ENCODE results near the gene ZNF396. TPM values are rescaled to one million over a fixed set of nuclear protein-coding genes. Genes with fewer than 3 reads are reported as not detected.

Gene ZNF396
- total and polyA plus RNA-seq, 9 of the 15 experiments (the other 6 are each of a cell fraction or from before 2014, with no cell fraction given), result 0.73 to 2.3 (median 1.9) TPM

- TF ChIP-seq MTA3 (IDR thresholded peaks at IDR 0.05; ENCODE audit: borderline replicate concordance) (no peak), EP300 (IDR thresholded peaks at IDR 0.05; ENCODE audit: low read length) (peak; percentile 19; the same call in 1 of the 2 replicates), BRF2 (IDR thresholded peaks at IDR 0.05; ENCODE audit: borderline replicate concordance, insufficient read depth, insufficient read length) (no peak), ZNF121 (CRISPR knock-in tag; conservative IDR thresholded peaks at IDR 0.05) (peak; percentile 26; the same call in 1 of the 2 replicates), TCF3 (CRISPR knock-in tag; IDR thresholded peaks at IDR 0.05) (peak; percentile 49; the same call in 1 of the 2 replicates), ZNF830 (CRISPR knock-in tag; IDR thresholded peaks at IDR 0.05) (no peak)
- TF ChIP-seq, protein P1, sequence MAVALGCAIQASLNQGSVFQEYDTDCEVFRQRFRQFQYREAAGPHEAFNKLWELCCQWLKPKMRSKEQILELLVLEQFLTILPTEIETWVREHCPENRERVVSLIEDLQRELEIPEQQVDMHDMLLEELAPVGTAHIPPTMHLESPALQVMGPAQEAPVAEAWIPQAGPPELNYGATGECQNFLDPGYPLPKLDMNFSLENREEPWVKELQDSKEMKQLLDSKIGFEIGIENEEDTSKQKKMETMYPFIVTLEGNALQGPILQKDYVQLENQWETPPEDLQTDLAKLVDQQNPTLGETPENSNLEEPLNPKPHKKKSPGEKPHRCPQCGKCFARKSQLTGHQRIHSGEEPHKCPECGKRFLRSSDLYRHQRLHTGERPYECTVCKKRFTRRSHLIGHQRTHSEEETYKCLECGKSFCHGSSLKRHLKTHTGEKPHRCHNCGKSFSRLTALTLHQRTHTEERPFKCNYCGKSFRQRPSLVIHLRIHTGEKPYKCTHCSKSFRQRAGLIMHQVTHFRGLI (CRISPR knock-in tag; IDR thresholded peaks at IDR 0.05), result no peak
Observed at GRCh38 chr18:35406666-35407065, 29.5 kb upstream of the ZNF396 start (continued).

DNA sequence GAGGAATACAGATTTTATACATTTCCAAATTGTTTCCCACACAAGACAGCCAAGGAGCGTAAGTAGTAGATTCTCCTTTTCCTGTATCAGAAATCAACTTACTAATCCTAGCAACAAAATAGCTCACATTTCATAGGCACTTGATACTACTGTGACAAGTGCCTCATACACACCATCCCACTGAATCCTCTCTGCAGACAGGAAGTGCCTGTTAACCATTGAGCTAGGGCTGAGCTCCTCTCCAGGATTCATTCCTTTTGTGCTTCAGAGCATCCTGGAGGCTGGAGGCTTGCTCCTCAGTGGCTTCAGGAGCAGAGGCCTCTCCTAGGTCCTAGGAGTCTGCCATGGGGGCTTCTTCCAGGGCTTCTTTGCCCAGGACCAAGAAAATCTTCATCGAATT is 20.8 kb upstream of the ZNF396 start:
- intact Hi-C loops (cut with micrococcal nuclease) (no loop called here), in situ Hi-C loops (cut with MboI) (loop anchor here (10.0 kb wide), 1 partner anchor 357 kb away; no protein-coding TSS in a partner anchor)
- ChIA-PET CTCF (ENCODE audit: low intra/inter-chr PET ratio) (no interaction called here), POLR2A (interaction anchor here (0.6 to 1.6 kb wide), 2 partner anchors 11 to 73 kb away, joined by 5 read pairs; no protein-coding TSS in a partner anchor)
- no peak for FAIRE-seq
- TF ChIP-seq TAF9B (IDR thresholded peaks at IDR 0.05; ENCODE audit: partially characterized antibody) (no peak), KDM5B (IDR thresholded peaks at IDR 0.05; ENCODE audit: insufficient replicate concordance, low read depth, low read length) (no peak), HDAC6 (IDR thresholded peaks at IDR 0.05; ENCODE audit: low read depth, low read length) (no peak), E2F8 (IDR thresholded peaks at IDR 0.05; ENCODE audit: low read depth, partially characterized antibody) (no peak)
- DNase-seq (ENCODE audit: extremely low read depth in 1 of 4, low spot score in 3 of 4), result no peak
- no peaks in the 10 kb centered on the region for H4K20me1 ChIP-seq (replicated peaks; ENCODE audit: control insufficient read depth, insufficient read depth, low read length)
- H2AFZ ChIP-seq (ENCODE audit: low read depth, low read length), result no peak overlapping the region
- BruUV-seq (replicated peaks), result no TSS peak
- no peaks in the 10 kb centered on the region for H3K36me3 ChIP-seq (ENCODE audit: control insufficient read depth, insufficient read depth, low read length)
- no peaks in the 10 kb centered on the region for H3K9me3 ChIP-seq (replicated peaks; ENCODE audit: control insufficient read depth, insufficient read depth, low read depth, low read length)
- 18% methylated on average over 2 of the region's 2 CpGs for WGBS (ENCODE audit: insufficient coverage, low coverage, missing lambda C conversion rate)
- no peaks in the 10 kb centered on the region for H3K9me1 ChIP-seq (ENCODE audit: control insufficient read depth, insufficient read depth, low read length)
- H3K4me1 ChIP-seq (replicated peaks in 1 of 2; ENCODE audit: control insufficient read depth in 2 of 2, insufficient read depth in 2 of 2, low read length in 2 of 2), result no peaks in the 10 kb centered on the region
- H3K27ac ChIP-seq (ENCODE audit: extremely low read depth, low read depth, low read length), result no peak overlapping the region
- H3K27me3 ChIP-seq (ENCODE audit: control insufficient read depth in 2 of 2, insufficient read depth in 2 of 2, low read length in 2 of 2), result peaks cover 4% of the 10 kb centered on the region in 2 experiments; a peak in 3 of 5 replicates
- no peak overlapping the region for H3K4me3 ChIP-seq
- ATAC-seq, result peak; percentile 35; the same call in 1 of the 3 replicates
- no peak overlapping the region for H3K9ac ChIP-seq (ENCODE audit: insufficient read depth in 1 of 2, low read depth in 2 of 2, low read length in 2 of 2)
- no peaks in the 10 kb centered on the region for H3K79me2 ChIP-seq (ENCODE audit: control insufficient read depth, insufficient read depth, low read length)
- no peak overlapping the region for H3K4me2 ChIP-seq (ENCODE audit: insufficient read depth, low read length)

Data from K562 (cell line).